Smooth muscle cell (in vitro differentiated cells): ENCODE results near the gene RAB1B. TPM values are rescaled to one million over a fixed set of nuclear protein-coding genes. Genes with fewer than 3 reads are reported as not detected.

Source experiments
- DNase-seq: peaks from one replicate; lab custom pipeline; 2025; ENCODE audit not compliant: unreplicated experiment; lab: John Stamatoyannopoulos, UW
- H2AFZ ChIP-seq: fragments of 200-600 bp; sonication (generic); 2 replicates; pipeline ENCODE4 v1.6.0; 2016; ENCODE audit warnings: antibody characterized with exemption, low read depth, mild to moderate bottlenecking
- H3F3A ChIP-seq: fragments of 200-600 bp; sonication (generic); 2 replicates; pipeline ENCODE4 v1.6.0; 2017; ENCODE audit warnings: antibody characterized with exemption, low read depth
- H3K27ac ChIP-seq: fragments of 200-600 bp; sonication (generic); 2 replicates; pipeline ENCODE4 v1.5.1; 2016; ENCODE audit warnings: low read depth, mild to moderate bottlenecking
- H3K27me3 ChIP-seq: fragments of 200-600 bp; sonication (generic); 2 replicates; pipeline ENCODE4 v1.6.1; 2016; ENCODE audit warnings: low read depth, mild to moderate bottlenecking
- H3K36me3 ChIP-seq: fragments of 200-600 bp; sonication (generic); 2 replicates; pipeline ENCODE4 v1.5.1; 2016; ENCODE audit warnings: low read depth
- H3K4me1 ChIP-seq: fragments of 200-600 bp; sonication (generic); 2 replicates; pipeline ENCODE4 v1.5.1; 2016; ENCODE audit warnings: low read depth
- H3K4me2 ChIP-seq: fragments of 200-600 bp; sonication (generic); 2 replicates; pipeline ENCODE4 v1.6.0; 2016; ENCODE audit warnings: mild to moderate bottlenecking
- H3K4me3 ChIP-seq: fragments of 200-600 bp; sonication (generic); 2 replicates; pipeline ENCODE4 v1.5.1; 2016; ENCODE audit warnings: mild to moderate bottlenecking
- H3K79me2 ChIP-seq: fragments of 200-600 bp; sonication (generic); 2 replicates; pipeline ENCODE4 v1.6.0; 2016; ENCODE audit warnings: low read depth, mild to moderate bottlenecking
- H3K9ac ChIP-seq: fragments of 200-600 bp; sonication (generic); 2 replicates; pipeline ENCODE4 v1.6.0; 2016; ENCODE audit warnings: low read depth
- H3K9me3 ChIP-seq: fragments of 200-600 bp; sonication (generic); replicated peaks from 2 replicates; pipeline ENCODE4 v1.5.1; 2016; ENCODE audit warnings: low read depth
- H4K20me1 ChIP-seq: fragments of 200-600 bp; sonication (generic); 2 replicates; pipeline ENCODE4 v1.6.0; 2016; ENCODE audit warnings: low read depth
- WGBS: methylation state at CpG from one replicate; pipeline ENCODE4 v1.1.7; 2016; ENCODE audit warnings: low lambda C conversion rate; 5-methylcytosine and 5-hydroxymethylcytosine counted together
- polyA plus RNA-seq: library from polyadenylated mRNA; unstranded; fragments of >200 nt; fragmentation: Nextera tagmentation; extraction: Ambion mirVana; gene quantifications from 2 replicates; pipeline ENCODE4 v1.2.1, GENCODE V29; 2016
- total RNA-seq: library from RNA; depleted of rRNA; stranded (reverse); fragments of >200 nt; gene quantifications from 2 replicates; pipeline ENCODE4 v1.2.3, GENCODE V29; 2014
- TF ChIP-seq, protein P1 (sequence below): fragments of 200-600 bp; sonication (generic); IDR thresholded peaks from 2 replicates; pipeline ENCODE4 v1.5.1; 2017; ENCODE audit warnings: borderline replicate concordance, mild to moderate bottlenecking, antibody characterized with exemption; ENCODE audit not compliant: insufficient read depth, poor library complexity, severe bottlenecking

Gene RAB1B
- total and polyA plus RNA-seq, 2 experiments from 2014 or later = 20.9 to 53.3 TPM

DNA sequence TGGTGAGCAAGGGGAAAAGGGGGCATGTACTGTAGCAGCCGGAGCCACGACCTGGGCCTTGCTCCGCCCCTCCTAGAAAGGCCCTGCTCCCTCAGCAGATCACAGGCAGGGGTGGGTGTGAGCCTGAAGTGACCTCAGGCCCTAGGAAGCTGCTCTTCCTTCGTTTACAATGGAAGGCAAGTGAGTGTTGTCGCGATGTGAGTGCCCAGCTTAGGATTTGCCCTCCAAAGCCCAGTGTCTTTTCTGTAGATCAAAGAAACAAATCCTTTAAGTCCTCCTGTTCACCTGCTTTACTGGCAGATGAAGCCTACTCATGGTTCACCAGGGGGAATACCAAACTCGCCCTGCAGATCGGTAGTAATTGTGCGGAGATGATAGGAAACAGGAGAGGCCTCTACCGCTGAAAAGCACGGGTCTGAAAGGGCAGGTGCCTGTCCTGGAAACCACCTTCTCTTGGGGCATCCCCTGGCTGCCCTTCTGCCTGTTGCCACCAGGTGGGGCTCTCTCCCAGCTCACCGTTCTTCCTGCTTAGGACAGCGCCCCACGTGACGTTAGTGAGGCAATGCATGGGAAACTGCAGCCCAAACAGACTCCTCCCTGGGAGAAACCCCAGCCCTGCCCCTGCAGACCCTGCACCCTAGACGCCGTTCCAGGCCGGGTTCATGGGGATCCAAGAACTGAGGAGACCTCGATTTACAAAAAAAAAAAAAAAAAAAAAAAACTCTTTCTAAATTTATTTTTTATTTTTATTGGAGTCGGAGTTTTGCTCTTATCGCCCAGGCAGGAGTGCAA lies 45.9 kb upstream of the RAB1B start:
- TF ChIP-seq, protein P1, sequence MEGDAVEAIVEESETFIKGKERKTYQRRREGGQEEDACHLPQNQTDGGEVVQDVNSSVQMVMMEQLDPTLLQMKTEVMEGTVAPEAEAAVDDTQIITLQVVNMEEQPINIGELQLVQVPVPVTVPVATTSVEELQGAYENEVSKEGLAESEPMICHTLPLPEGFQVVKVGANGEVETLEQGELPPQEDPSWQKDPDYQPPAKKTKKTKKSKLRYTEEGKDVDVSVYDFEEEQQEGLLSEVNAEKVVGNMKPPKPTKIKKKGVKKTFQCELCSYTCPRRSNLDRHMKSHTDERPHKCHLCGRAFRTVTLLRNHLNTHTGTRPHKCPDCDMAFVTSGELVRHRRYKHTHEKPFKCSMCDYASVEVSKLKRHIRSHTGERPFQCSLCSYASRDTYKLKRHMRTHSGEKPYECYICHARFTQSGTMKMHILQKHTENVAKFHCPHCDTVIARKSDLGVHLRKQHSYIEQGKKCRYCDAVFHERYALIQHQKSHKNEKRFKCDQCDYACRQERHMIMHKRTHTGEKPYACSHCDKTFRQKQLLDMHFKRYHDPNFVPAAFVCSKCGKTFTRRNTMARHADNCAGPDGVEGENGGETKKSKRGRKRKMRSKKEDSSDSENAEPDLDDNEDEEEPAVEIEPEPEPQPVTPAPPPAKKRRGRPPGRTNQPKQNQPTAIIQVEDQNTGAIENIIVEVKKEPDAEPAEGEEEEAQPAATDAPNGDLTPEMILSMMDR = peak; percentile 96
- Histone ChIP-seq H3K9me3 (no peaks in the 10 kb centered on the region), H2AFZ (no peak overlapping the region), H3K27ac (no peak overlapping the region), H3K79me2 (no peaks in the 10 kb centered on the region), H3K4me1 (no peaks in the 10 kb centered on the region), H3K4me3 (no peak overlapping the region), H3K4me2 (no peak overlapping the region), H4K20me1 (peaks cover 20% of the 10 kb centered on the region), H3F3A (no peaks in the 10 kb centered on the region), H3K9ac (no peak overlapping the region), H3K27me3 (no peaks in the 10 kb centered on the region), H3K36me3 (peaks cover 15% of the 10 kb centered on the region)
- DNase-seq = peak; percentile 50
- WGBS = 36% methylated on average over 21 of the region's 21 CpGs

- Histone ChIP-seq H3K4me3 (no peak overlapping the region), H3K4me1 (no peaks in the 10 kb centered on the region), H3K9me3 (no peaks in the 10 kb centered on the region), H4K20me1 (peaks cover 20% of the 10 kb centered on the region), H3F3A (no peaks in the 10 kb centered on the region), H2AFZ (no peak overlapping the region), H3K4me2 (no peak overlapping the region), H3K9ac (no peak overlapping the region), H3K27me3 (no peaks in the 10 kb centered on the region), H3K27ac (no peak overlapping the region), H3K36me3 (peaks cover 21% of the 10 kb centered on the region), H3K79me2 (no peaks in the 10 kb centered on the region)
- WGBS = 94% methylated on average over 10 of the region's 10 CpGs
- no peak for DNase-seq
- TF ChIP-seq, protein P1 = no peak
Observed at GRCh38 chr11:66224226-66224855, 44.1 kb upstream of the RAB1B start.

DNA sequence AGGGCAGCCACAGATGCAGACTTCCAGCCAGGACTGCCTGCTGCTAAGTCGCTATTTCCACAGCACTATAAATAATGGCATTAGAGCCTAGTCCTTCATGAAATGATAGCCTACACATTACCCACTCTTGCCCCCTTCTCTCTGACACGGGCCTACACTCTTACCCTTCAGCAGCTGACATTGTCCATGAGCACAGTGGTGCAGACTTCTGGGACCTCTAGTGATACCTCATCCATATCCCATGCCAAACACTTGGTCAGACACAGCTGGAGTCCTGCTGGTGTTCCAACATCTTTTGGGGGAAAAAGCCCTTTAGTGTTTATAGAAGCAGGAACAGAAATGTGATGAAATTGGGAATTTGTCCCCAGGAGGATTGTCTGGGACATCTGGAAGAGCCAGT lies 43.4 kb upstream of the RAB1B start:
- H3K9ac ChIP-seq = no peak overlapping the region
- H3K27ac ChIP-seq = no peak overlapping the region
- no peak overlapping the region for H3K4me2 ChIP-seq
- no peak overlapping the region for H2AFZ ChIP-seq
- DNase-seq = no peak
- no peaks in the 10 kb centered on the region for H3K4me1 ChIP-seq
- no peaks in the 10 kb centered on the region for H3K9me3 ChIP-seq
- 89% methylated on average over 2 of the region's 2 CpGs for WGBS
- H3F3A ChIP-seq = no peaks in the 10 kb centered on the region
- TF ChIP-seq, protein P1 = no peak
- H3K36me3 ChIP-seq = peaks cover 21% of the 10 kb centered on the region
- H3K27me3 ChIP-seq = no peaks in the 10 kb centered on the region
- peaks cover 20% of the 10 kb centered on the region for H4K20me1 ChIP-seq
- H3K79me2 ChIP-seq = no peaks in the 10 kb centered on the region
- H3K4me3 ChIP-seq = no peak overlapping the region
